ENCODE results near the gene ZCWPW1.

GRCh38 chr7:100398239-100398638 lies 30.3 kb downstream of the ZCWPW1 start:
- TF ChIP-seq POLR2AphosphoS5 (IDR thresholded peaks at IDR 0.05; ENCODE audit: borderline replicate concordance, low read depth, low read length) (no peak), EZH2 (IDR thresholded peaks at IDR 0.05) (no peak), FOXP2 (optimal IDR thresholded peaks at IDR 0.05; ENCODE audit: control extremely low read depth, extremely low read length, insufficient read depth) (no peak)

All from SK-N-MC (cell line).